HG02870 (cell line): ENCODE measurements around the gene KLHL24.
A peak's percentile ranks its signal among the peaks of the same experiment; 100 is the strongest.
"Not testable (repeated sequence)": the region's sequence is repeated elsewhere in the genome, so short reads cannot be mapped to it uniquely, and the experiment has no call there.

Source experiments
- ATAC-seq: cut with Tn5 transposase; IDR thresholded peaks from one replicate; pipeline ENCODE4 v1.9.1; 2021; ENCODE audit warnings: mild to moderate bottlenecking, moderate library complexity; ENCODE audit not compliant: unreplicated experiment

Gene KLHL24

GRCh38 chr3:183632725-183633124, 2.7 kb upstream of the KLHL24 start:
- not testable (repeated sequence) for ATAC-seq

GRCh38 chr3:183634707-183635106, 716 bp upstream of the KLHL24 start:
- ATAC-seq, result no peak

GRCh38 chr3:183635107-183635430, 354 bp upstream of the KLHL24 start:
- ATAC-seq, result no peak

GRCh38 chr3:183636221-183637105, 1.0 kb downstream of the KLHL24 start:
- peak; percentile 83 for ATAC-seq

- no peak for ATAC-seq
Measured at GRCh38 chr3:183637106-183637486, 1.7 kb downstream of the KLHL24 start.

GRCh38 chr3:183637633-183638032, 2.2 kb downstream of the KLHL24 start:
- not testable (repeated sequence) for ATAC-seq

- ATAC-seq, result no peak
Measured at GRCh38 chr3:183638101-183638852, 2.9 kb downstream of the KLHL24 start.

GRCh38 chr3:183640635-183641034, 5.2 kb downstream of the KLHL24 start:
- not testable (repeated sequence) for ATAC-seq

GRCh38 chr3:183641882-183642281, 6.5 kb downstream of the KLHL24 start:
- no peak for ATAC-seq

GRCh38 chr3:183644244-183644643, 8.8 kb downstream of the KLHL24 start:
- no peak for ATAC-seq

GRCh38 chr3:183645254-183645653, 9.8 kb downstream of the KLHL24 start:
- no peak for ATAC-seq

DNA sequence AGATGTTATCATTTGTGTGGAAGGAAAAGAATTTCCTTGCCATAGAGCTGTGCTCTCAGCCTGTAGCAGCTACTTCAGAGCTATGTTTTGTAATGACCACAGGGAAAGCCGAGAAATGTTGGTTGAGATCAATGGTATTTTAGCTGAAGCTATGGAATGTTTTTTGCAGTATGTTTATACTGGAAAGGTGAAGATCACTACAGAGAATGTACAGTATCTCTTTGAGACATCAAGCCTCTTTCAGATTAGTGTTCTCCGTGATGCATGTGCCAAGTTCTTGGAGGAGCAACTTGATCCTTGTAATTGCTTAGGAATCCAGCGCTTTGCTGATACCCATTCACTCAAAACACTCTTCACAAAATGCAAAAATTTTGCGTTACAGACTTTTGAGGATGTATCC, 15.1 kb downstream of the KLHL24 start:
- no peak for ATAC-seq

DNA sequence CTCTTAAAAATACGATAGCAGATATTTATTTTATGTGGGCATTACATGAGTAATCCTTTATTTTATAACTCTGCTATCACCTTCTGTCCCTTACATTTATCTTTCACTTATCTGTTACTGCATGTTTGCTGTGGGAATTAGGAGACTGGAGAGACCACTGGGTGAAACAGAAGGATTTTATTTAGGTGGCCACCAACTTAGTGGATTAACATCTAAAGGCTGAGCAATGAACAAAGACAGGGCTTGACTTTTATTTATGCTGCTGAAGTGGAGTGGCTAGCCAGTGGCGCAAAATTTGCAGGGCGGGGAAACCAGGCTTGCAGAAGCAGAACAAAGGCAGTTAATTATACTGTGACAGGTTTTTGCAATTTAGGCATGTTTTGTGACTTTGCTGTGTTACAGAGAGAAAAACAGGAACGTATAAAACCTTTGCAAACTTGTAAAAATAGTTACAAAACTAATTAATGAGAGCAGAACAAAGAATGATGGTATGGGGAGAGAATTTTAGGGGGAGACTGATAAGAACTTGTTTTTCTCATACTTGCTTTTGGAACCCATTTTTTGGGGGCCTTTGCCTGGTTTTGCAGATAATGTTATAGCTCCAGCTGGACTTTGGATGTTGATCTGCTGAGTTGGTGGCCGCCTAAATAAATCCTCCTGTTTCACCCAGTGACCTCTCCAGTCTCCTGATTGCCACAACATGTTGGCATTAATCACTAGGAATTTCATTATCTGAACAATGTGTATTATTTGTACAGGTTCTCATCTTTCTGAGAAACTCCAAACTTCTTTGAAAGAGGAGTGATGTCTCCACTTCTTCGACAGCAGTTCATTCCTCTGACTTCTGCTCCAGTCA, 18.0 kb downstream of the KLHL24 start:
- no peak for ATAC-seq

DNA sequence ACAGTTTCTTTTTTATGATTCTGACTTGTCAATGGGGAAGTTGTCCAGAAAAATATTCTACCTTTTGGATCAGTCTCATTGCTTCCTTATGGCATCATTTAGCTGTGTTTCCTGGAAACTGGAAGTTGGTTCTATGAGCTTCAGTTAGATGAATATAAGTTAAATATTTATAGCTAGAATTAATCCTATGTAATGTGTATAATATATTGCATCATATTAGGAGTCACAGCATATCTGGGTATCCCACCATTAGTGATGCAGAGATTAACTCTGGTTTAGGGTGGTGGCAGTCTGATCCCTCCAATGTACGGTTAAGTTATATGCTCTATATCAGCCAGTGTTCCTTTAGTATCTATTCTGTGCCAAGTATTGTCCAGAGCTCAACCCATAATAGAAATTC, 19.3 kb downstream of the KLHL24 start:
- ATAC-seq, result no peak

- ATAC-seq, result no peak
Measured at GRCh38 chr3:183662099-183662498, 26.7 kb downstream of the KLHL24 start.

DNA sequence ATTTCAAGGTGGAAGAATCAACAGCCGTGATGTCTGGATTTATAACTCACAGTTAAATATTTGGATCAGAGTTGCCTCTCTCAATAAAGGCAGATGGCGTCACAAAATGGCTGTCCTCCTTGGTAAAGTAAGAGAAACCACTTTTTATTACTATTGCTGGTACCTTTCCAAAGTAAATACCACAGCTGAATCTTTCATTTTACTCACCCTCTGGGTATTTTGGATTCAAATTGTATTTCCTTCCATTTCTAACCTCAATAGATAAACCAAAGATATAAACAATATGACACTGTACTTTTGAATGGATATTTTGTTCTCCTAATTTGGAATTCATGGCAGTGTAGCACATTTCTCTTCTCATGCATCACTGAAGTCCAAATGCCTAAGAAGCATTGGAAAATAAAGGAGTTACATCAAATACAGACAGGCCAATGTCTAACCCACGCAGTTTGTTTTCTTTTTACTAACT, 29.5 kb downstream of the KLHL24 start:
- no peak for ATAC-seq

DNA sequence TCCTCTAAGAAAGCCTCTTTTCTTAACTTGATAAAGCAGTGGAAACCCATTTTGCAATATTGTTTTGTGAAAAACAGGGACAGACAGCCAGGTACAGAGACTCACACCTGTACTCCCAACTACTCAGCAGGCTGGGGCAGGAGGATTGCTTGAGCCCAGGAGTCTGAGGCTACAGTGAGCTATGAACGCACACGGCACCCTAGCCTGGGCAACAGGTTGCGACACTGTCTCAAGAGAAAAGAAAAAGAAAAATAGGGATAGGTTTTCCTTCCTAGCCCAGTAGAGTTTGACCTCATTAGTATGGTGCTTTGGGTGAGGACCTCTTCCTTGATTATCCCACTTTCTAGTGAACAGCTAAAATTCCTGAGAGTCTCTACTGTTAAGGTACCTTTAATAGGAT, 44.6 kb downstream of the KLHL24 start:
- no peak for ATAC-seq

GRCh38 chr3:183687705-183688104, 52.3 kb downstream of the KLHL24 start:
- ATAC-seq, result no peak

DNA sequence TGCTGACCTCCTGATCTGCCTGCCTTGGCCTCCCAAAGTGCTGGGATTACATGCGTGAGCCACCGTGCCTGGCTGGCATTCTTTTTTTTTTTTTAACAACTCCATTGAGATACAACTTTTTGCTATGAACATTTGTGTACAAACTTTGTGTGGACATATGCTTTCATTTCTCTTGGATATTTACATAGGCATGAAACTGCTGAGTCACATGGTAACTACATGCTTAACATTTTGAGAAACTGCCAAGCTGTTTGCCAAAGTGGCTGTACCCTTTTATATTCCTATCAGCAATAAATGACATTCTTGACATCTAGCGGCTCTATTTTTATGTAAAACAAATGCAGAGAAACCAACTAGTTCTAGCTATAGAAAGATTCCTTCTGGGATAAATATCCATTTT, 53.5 kb downstream of the KLHL24 start:
- no peak for ATAC-seq

GRCh38 chr3:183689621-183690020, 54.2 kb downstream of the KLHL24 start:
- ATAC-seq, result not testable (repeated sequence)

GRCh38 chr3:183690402-183690995, 55.1 kb downstream of the KLHL24 start:
- no peak for ATAC-seq
